CD4-positive, alpha-beta T cell (primary cell): ENCODE measurements around the gene HMG20B. TPM values are rescaled to one million over a fixed set of nuclear protein-coding genes. Genes with fewer than 3 reads are reported as not detected.

Experiments used
- ATAC-seq: fragments of 200-7000 bp; cut with Tn5 transposase; one replicate; pipeline ENCODE4 v1.10.0; 2022; ENCODE audit warnings: mild to moderate bottlenecking; ENCODE audit not compliant: poor library complexity
- CTCF ChIA-PET: fragments of 350-600 bp; sonication (Branson Sonifier 250); formaldehyde crosslinking; loops from one replicate; lab custom pipeline; 2021; ENCODE audit warnings: antibody characterized with exemption, inconsistent platforms; lab: Charles Lee
- POLR2A ChIA-PET: fragments of 350-600 bp; sonication (Branson Sonifier 250); formaldehyde crosslinking; loops from one replicate; lab custom pipeline; 2021; ENCODE audit warnings: antibody characterized with exemption, inconsistent platforms; lab: Charles Lee
- DNase-seq, 14 experiments: peaks; one replicate each; pipeline ENCODE4 v3.0.0-alpha.2; 2013 to 2020; ENCODE audit warnings: mixed read lengths in 2 of 14
- H3K27ac ChIP-seq, 2 donors: one replicate each; pipeline versions ENCODE4 v1.5.1 to v1.7.0; 2013; ENCODE audit warnings: low read length in 2 of 2, low read depth in 1 of 2, mild to moderate bottlenecking in 1 of 2
- H3K27me3 ChIP-seq, 2 experiments: 1 replicate in 1 of 2; 2 replicates in 1 of 2; pipeline versions ENCODE4 v1.6.1 to v1.7.0; 2013; ENCODE audit warnings: low read length in 2 of 2, control low read depth in 1 of 2, mild to moderate bottlenecking in 1 of 2, moderate library complexity in 1 of 2; ENCODE audit not compliant: insufficient read depth in 2 of 2, control insufficient read depth in 1 of 2
- H3K36me3 ChIP-seq: one replicate; pipeline ENCODE4 v1.6.1; 2013; ENCODE audit warnings: low read length, control low read depth; ENCODE audit not compliant: insufficient read depth
- H3K4me1 ChIP-seq: one replicate; pipeline ENCODE4 v1.6.1; 2013; ENCODE audit warnings: low read length, control low read depth; ENCODE audit not compliant: insufficient read depth
- H3K4me3 ChIP-seq: one replicate; pipeline ENCODE4 v1.5.1; 2013; ENCODE audit warnings: mild to moderate bottlenecking, low read length, moderate library complexity
- H3K9me3 ChIP-seq, 2 experiments: 1 replicate in 1 of 2; 2 replicates in 1 of 2; pipeline versions ENCODE4 v1.6.1 to v1.7.0; 2013; ENCODE audit warnings: low read length in 2 of 2, mild to moderate bottlenecking in 2 of 2, control low read depth in 1 of 2, moderate library complexity in 1 of 2; ENCODE audit not compliant: control insufficient read depth in 1 of 2, insufficient read depth in 1 of 2
- H3K27ac Mint-ChIP-seq: one replicate; pipeline ENCODE4 v1.8.0; 2020; ENCODE audit warnings: mixed read lengths
- H3K27me3 Mint-ChIP-seq: one replicate; pipeline ENCODE4 v1.8.0; 2021; ENCODE audit warnings: mixed read lengths
- H3K36me3 Mint-ChIP-seq: one replicate; pipeline ENCODE4 v1.8.0; 2021; ENCODE audit warnings: low read depth, mixed read lengths
- H3K4me1 Mint-ChIP-seq: one replicate; pipeline ENCODE4 v1.8.0; 2021; ENCODE audit warnings: low read depth, mixed read lengths
- H3K4me3 Mint-ChIP-seq: one replicate; pipeline ENCODE4 v1.8.0; 2020; ENCODE audit warnings: mild to moderate bottlenecking, mixed read lengths
- H3K9me3 Mint-ChIP-seq: one replicate; pipeline ENCODE4 v1.8.0; 2020; ENCODE audit warnings: mixed read lengths
- CTCF ChIP-seq: fragments of 200-600 bp; IDR thresholded peaks from one replicate; pipeline ENCODE4 v1.8.0; 2022; ENCODE audit warnings: antibody characterized with exemption, mild to moderate bottlenecking
- intact Hi-C, 2 experiments: fragments of 100-400 bp; cut with DNase I in 1 of 2; cut with micrococcal nuclease in 1 of 2; formaldehyde crosslinking; loops; one replicate each; pipeline versions ENCODE4 v1.15.1 to v1.9.0; 2023 to 2025; cut with DNase I, micrococcal nuclease
- total RNA-seq, 174 experiments: library from RNA in 2 of 174; stranded (reverse) in 2 of 174; gene quantifications; one replicate each; pipeline ENCODE4 v1.2.3 and lab custom pipeline; 2021 to 2026

Gene HMG20B
- total RNA-seq, 2 experiments from 2014 or later: 34.3 to 36.6 TPM

GRCh38 chr19:3605770-3606169 lies 33.0 kb downstream of the HMG20B start:
- ChIA-PET POLR2A (interaction anchor here (2.0 kb wide), 1 partner anchor 21 kb away, joined by 9 read pairs; the partner anchor contains the start of gene GIPC3), CTCF (no interaction called here)
- Histone ChIP-seq H3K9me3 (peaks cover 0 to 26% of the 10 kb centered on the region in 2 experiments), H3K27me3 (peaks cover 0 to 3% of the 10 kb centered on the region in 2 experiments), H3K4me3 (peak overlapping the region; percentile 49), H3K27ac (no peak overlapping the region), H3K36me3 (peaks cover 3% of the 10 kb centered on the region), H3K4me1 (peaks cover 40% of the 10 kb centered on the region)
- TF ChIP-seq CTCF: no peak
- Mint-ChIP-seq H3K36me3 (peaks cover 6% of the 10 kb centered on the region), H3K27ac (no peak overlapping the region), H3K27me3 (no peaks in the 10 kb centered on the region), H3K4me3 (no peak overlapping the region), H3K9me3 (no peaks in the 10 kb centered on the region), H3K4me1 (peaks cover 14% of the 10 kb centered on the region)
- DNase-seq (no peak), ATAC-seq (peak; percentile 7)
- intact Hi-C loops: loop anchor here in 1 of 2 experiments (1.0 kb wide), 1 partner anchor 60 kb away; no protein-coding TSS in a partner anchor

GRCh38 chr19:3606174-3606689 lies 33.5 kb downstream of the HMG20B start:
- H3K4me3 ChIP-seq: peak overlapping the region; percentile 49
- Mint-ChIP-seq H3K4me3 (no peak overlapping the region), H3K9me3 (no peaks in the 10 kb centered on the region), H3K36me3 (peaks cover 6% of the 10 kb centered on the region), H3K27ac (no peak overlapping the region), H3K27me3 (no peaks in the 10 kb centered on the region), H3K4me1 (peaks cover 14% of the 10 kb centered on the region)
- intact Hi-C loops: loop anchor here in 1 of 2 experiments (1.0 kb wide), 1 partner anchor 61 kb away; no protein-coding TSS in a partner anchor
- POLR2A ChIA-PET: interaction anchor here (2.0 kb wide), 1 partner anchor 21 kb away, joined by 9 read pairs; the partner anchor contains the start of gene GIPC3
- H3K4me1 ChIP-seq: peaks cover 40% of the 10 kb centered on the region
- peaks cover 0 to 3% of the 10 kb centered on the region in 2 experiments for H3K27me3 ChIP-seq
- CTCF ChIA-PET: no interaction called here
- no peak for TF ChIP-seq CTCF
- DNase-seq (peak in 8 of 14 experiments; percentile 12 to 51 (median 38)), ATAC-seq (peak; percentile 43)
- H3K27ac ChIP-seq: no peak overlapping the region
- H3K9me3 ChIP-seq: peaks cover 0 to 26% of the 10 kb centered on the region in 2 experiments
- H3K36me3 ChIP-seq: peaks cover 6% of the 10 kb centered on the region

GRCh38 chr19:3606690-3607289 lies 34.0 kb downstream of the HMG20B start, which contains the start of gene TBXA2R:
Gene TBXA2R, minus strand, starts transcription at chr19:3606875. Its CDS starts 6,241 bp downstream, at chr19:3600634.
- Mint-ChIP-seq H3K4me3 (peak within 1 kb of the TSS; percentile 73), H3K9me3 (no peaks in the 10 kb centered on the region), H3K27ac (no peak within 1 kb of the TSS), H3K27me3 (no peaks in the 10 kb centered on the region), H3K4me1 (peaks cover 14% of the 10 kb centered on the region), H3K36me3 (peaks cover 7% of the 10 kb centered on the region)
- ATAC-seq (peak; percentile 31), DNase-seq (peak in 12 of 14 experiments; percentile 28 to 72 (median 47))
- intact Hi-C loops: loop anchor here in 1 of 2 experiments (1.0 kb wide), 1 partner anchor 61 kb away; no protein-coding TSS in a partner anchor
- peaks cover 40% of the 10 kb centered on the region for H3K4me1 ChIP-seq
- POLR2A ChIA-PET: interaction anchor here (2.0 kb wide), 1 partner anchor 22 kb away, joined by 9 read pairs; the partner anchor contains the start of gene GIPC3
- CTCF ChIA-PET: no interaction called here
- H3K36me3 ChIP-seq: peaks cover 12% of the 10 kb centered on the region
- H3K4me3 ChIP-seq: peak within 1 kb of the TSS; percentile 49
- peaks cover 0 to 3% of the 10 kb centered on the region in 2 experiments for H3K27me3 ChIP-seq
- no peak within 1 kb of the TSS for H3K27ac ChIP-seq
- peaks cover 0 to 30% of the 10 kb centered on the region in 2 experiments for H3K9me3 ChIP-seq
- no peak for TF ChIP-seq CTCF
